Measurements from ENCODE around the gene SNRPA1. TPM values are rescaled to one million over a fixed set of nuclear protein-coding genes. Genes with fewer than 3 reads are reported as not detected.

The SNRPA1 gene
- total RNA-seq, 2 donors from 2014 or later, result 132 to 141 TPM

Other genes with a start within 250 kb of the SNRPA1 start
- 10 to 100 TPM; 26.4 to 31.1 TPM for gene CHSY1, start 43.2 kb downstream of the SNRPA1 start, total RNA-seq
- 10 to 100 TPM; 42.9 to 44.8 TPM for gene SELENOS, start 17.8 kb downstream of the SNRPA1 start, total RNA-seq
- gene PCSK6, start 194.5 kb upstream of the SNRPA1 start, total RNA-seq, result 1 to 10 TPM in 1 of 2 donors, under 1 TPM in 1; 0.51 to 2.3 TPM